ENCODE measurements around the gene THOC3.
"Not testable (repeated sequence)": the region's sequence is repeated elsewhere in the genome, so short reads cannot be mapped to it uniquely, and the experiment has no call there.

GRCh38 chr5:175996791-175997190 is 28.7 kb upstream of the THOC3 start:
- TF ChIP-seq, protein P1, sequence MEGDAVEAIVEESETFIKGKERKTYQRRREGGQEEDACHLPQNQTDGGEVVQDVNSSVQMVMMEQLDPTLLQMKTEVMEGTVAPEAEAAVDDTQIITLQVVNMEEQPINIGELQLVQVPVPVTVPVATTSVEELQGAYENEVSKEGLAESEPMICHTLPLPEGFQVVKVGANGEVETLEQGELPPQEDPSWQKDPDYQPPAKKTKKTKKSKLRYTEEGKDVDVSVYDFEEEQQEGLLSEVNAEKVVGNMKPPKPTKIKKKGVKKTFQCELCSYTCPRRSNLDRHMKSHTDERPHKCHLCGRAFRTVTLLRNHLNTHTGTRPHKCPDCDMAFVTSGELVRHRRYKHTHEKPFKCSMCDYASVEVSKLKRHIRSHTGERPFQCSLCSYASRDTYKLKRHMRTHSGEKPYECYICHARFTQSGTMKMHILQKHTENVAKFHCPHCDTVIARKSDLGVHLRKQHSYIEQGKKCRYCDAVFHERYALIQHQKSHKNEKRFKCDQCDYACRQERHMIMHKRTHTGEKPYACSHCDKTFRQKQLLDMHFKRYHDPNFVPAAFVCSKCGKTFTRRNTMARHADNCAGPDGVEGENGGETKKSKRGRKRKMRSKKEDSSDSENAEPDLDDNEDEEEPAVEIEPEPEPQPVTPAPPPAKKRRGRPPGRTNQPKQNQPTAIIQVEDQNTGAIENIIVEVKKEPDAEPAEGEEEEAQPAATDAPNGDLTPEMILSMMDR (conservative IDR thresholded peaks at IDR 0.05; ENCODE audit: low read depth in 2 of 2), result not testable (repeated sequence)
- TF ChIP-seq EZH2 (IDR thresholded peaks at IDR 0.05; ENCODE audit: low read depth, unreplicated experiment); POLR2AphosphoS5 (IDR thresholded peaks at IDR 0.05; ENCODE audit: low read depth); EZH2phosphoT487 (IDR thresholded peaks at IDR 0.05; ENCODE audit: unreplicated experiment); ZNF114 (CRISPR knock-in tag; IDR thresholded peaks at IDR 0.05); CREB1 (CRISPR knock-in tag; IDR thresholded peaks at IDR 0.05; ENCODE audit: low read depth); ETS1 (IDR thresholded peaks at IDR 0.05): not testable (repeated sequence)
